H9 (cell line): Measurements from ENCODE around the gene SPSB2. TPM values are rescaled to one million over a fixed set of nuclear protein-coding genes. Genes with fewer than 3 reads are reported as not detected.
"Not testable (repeated sequence)": the region's sequence is repeated elsewhere in the genome, so short reads cannot be mapped to it uniquely, and the experiment has no call there.

Experiments used
- DNase-seq: peaks from one replicate; pipeline ENCODE4 v3.0.0-alpha.2; 2017
- H2AFZ ChIP-seq: one replicate; pipeline ENCODE4 v1.6.1; 2013; ENCODE audit warnings: mild to moderate bottlenecking, low read length, control low read depth, moderate library complexity
- H2AK5ac ChIP-seq: 2 replicates; pipeline ENCODE4 v1.6.1; 2013; ENCODE audit warnings: low read length, control low read depth, mixed read lengths; ENCODE audit not compliant: insufficient read length
- H2BK120ac ChIP-seq: one replicate; pipeline ENCODE4 v1.6.1; 2013; ENCODE audit warnings: low read depth, mild to moderate bottlenecking, low read length, control low read depth, inconsistent platforms; ENCODE audit not compliant: poor library complexity, severe bottlenecking
- H2BK12ac ChIP-seq: 2 replicates; pipeline ENCODE4 v1.6.1; 2013; ENCODE audit warnings: low read length, control low read depth, mixed read lengths, low read depth; ENCODE audit not compliant: insufficient read length
- H2BK15ac ChIP-seq: 2 replicates; pipeline ENCODE4 v1.6.1; 2013; ENCODE audit warnings: low read depth, low read length, control low read depth
- H2BK20ac ChIP-seq: one replicate; pipeline ENCODE4 v1.6.1; 2013; ENCODE audit warnings: low read depth, mild to moderate bottlenecking, low read length, control low read depth, inconsistent platforms; ENCODE audit not compliant: poor library complexity, severe bottlenecking
- H2BK5ac ChIP-seq: 2 replicates; pipeline ENCODE4 v1.6.1; 2013; ENCODE audit warnings: low read length, control low read depth, mixed read lengths; ENCODE audit not compliant: insufficient read length
- H3K14ac ChIP-seq: 2 replicates; pipeline ENCODE4 v1.6.1; 2013; ENCODE audit warnings: low read length, control low read depth; ENCODE audit not compliant: insufficient read depth
- H3K18ac ChIP-seq: 2 replicates; pipeline ENCODE4 v1.6.1; 2013; ENCODE audit warnings: low read depth, mild to moderate bottlenecking, mixed read lengths, low read length, control low read depth; ENCODE audit not compliant: insufficient read length
- H3K23ac ChIP-seq: 2 replicates; pipeline ENCODE4 v1.6.1; 2013; ENCODE audit warnings: low read length, control low read depth, mixed read lengths, low read depth; ENCODE audit not compliant: insufficient read length
- H3K23me2 ChIP-seq: 2 replicates; pipeline ENCODE4 v1.6.1; 2013; ENCODE audit warnings: low read depth, mild to moderate bottlenecking, mixed read lengths, low read length, control low read depth; ENCODE audit not compliant: insufficient read length, poor library complexity, severe bottlenecking
- H3K27ac ChIP-seq: 2 replicates; pipeline ENCODE4 v1.5.1; 2013; ENCODE audit warnings: low read length, control low read depth, mixed read lengths, low read depth; ENCODE audit not compliant: insufficient read length
- H3K27me3 ChIP-seq: 2 replicates; pipeline ENCODE4 v1.6.1; 2013; ENCODE audit warnings: low read length, control low read depth, inconsistent platforms; ENCODE audit not compliant: insufficient read depth
- H3K4ac ChIP-seq: 2 replicates; pipeline ENCODE4 v1.6.1; 2013; ENCODE audit warnings: low read depth, mild to moderate bottlenecking, control low read depth, inconsistent platforms, low read length, moderate library complexity
- H3K4me1 ChIP-seq: 2 replicates; pipeline ENCODE4 v1.6.1; 2013; ENCODE audit warnings: low read length, control low read depth, inconsistent platforms; ENCODE audit not compliant: insufficient read depth
- H3K4me2 ChIP-seq: 2 replicates; pipeline ENCODE4 v1.6.1; 2013; ENCODE audit warnings: low read length, control low read depth, mixed read lengths; ENCODE audit not compliant: insufficient read length, insufficient read depth
- H3K56ac ChIP-seq: 2 replicates; pipeline ENCODE4 v1.6.1; 2013; ENCODE audit warnings: low read depth, mild to moderate bottlenecking, mixed read lengths, low read length, control low read depth; ENCODE audit not compliant: insufficient read length
- H3K79me1 ChIP-seq: 2 replicates; pipeline ENCODE4 v1.6.1; 2013; ENCODE audit warnings: low read depth, mild to moderate bottlenecking, moderate library complexity, low read length, control low read depth, inconsistent platforms; ENCODE audit not compliant: insufficient read depth, poor library complexity, severe bottlenecking
- H3K79me2 ChIP-seq: 2 replicates; pipeline ENCODE4 v1.6.1; 2013; ENCODE audit warnings: low read length, control low read depth, inconsistent platforms; ENCODE audit not compliant: insufficient read depth
- H3K9ac ChIP-seq: 2 replicates; pipeline ENCODE4 v1.6.1; 2013; ENCODE audit warnings: low read length, control low read depth, mixed read lengths; ENCODE audit not compliant: insufficient read length; ENCODE audit errors: extremely low read depth
- H3K9me3 ChIP-seq: one replicate; pipeline ENCODE4 v1.6.1; 2013; ENCODE audit warnings: low read depth, low read length, inconsistent platforms; ENCODE audit not compliant: control insufficient read depth
- H3T11ph ChIP-seq: one replicate; pipeline ENCODE4 v1.6.1; 2013; ENCODE audit warnings: mild to moderate bottlenecking, low read length, control low read depth, inconsistent platforms
- H4K20me1 ChIP-seq: one replicate; pipeline ENCODE4 v1.6.1; 2013; ENCODE audit not compliant: control insufficient read depth, insufficient read length, insufficient read depth
- H4K5ac ChIP-seq: 2 replicates; pipeline ENCODE4 v1.6.1; 2013; ENCODE audit warnings: low read depth, mild to moderate bottlenecking, mixed read lengths, low read length, control low read depth; ENCODE audit not compliant: insufficient read length
- H4K8ac ChIP-seq: replicated peaks from 2 replicates; pipeline ENCODE4 v1.6.1; 2013; ENCODE audit warnings: low read length, control low read depth, mixed read lengths, low read depth; ENCODE audit not compliant: insufficient read length
- H4K91ac ChIP-seq: 2 replicates; pipeline ENCODE4 v1.6.1; 2013; ENCODE audit warnings: low read depth, mild to moderate bottlenecking, moderate library complexity, mixed read lengths, low read length, control low read depth; ENCODE audit not compliant: insufficient read length
- H3K27ac Mint-ChIP-seq, 3 experiments: 2 replicates in 2 of 3; 3 replicates in 1 of 3; pipeline ENCODE4 v1.8.0; 2020 to 2021; ENCODE audit warnings: mixed read lengths in 3 of 3, mild to moderate bottlenecking in 1 of 3, moderate library complexity in 1 of 3
- H3K27me3 Mint-ChIP-seq: 2 replicates; pipeline ENCODE4 v1.8.0; 2021; ENCODE audit warnings: low read depth, mild to moderate bottlenecking, moderate library complexity, mixed read lengths
- H3K36me3 Mint-ChIP-seq, 3 experiments: 2 replicates in 2 of 3; 3 replicates in 1 of 3; pipeline ENCODE4 v1.8.0; 2020 to 2021; ENCODE audit warnings: low read depth in 3 of 3, mixed read lengths in 3 of 3; ENCODE audit not compliant: insufficient read depth in 1 of 3
- H3K4me1 Mint-ChIP-seq, 2 experiments: 2 replicates each; pipeline ENCODE4 v1.8.0; 2020; ENCODE audit warnings: mixed read lengths in 2 of 2
- H3K4me3 Mint-ChIP-seq, 2 experiments: 2 replicates in 1 of 2; 3 replicates in 1 of 2; pipeline ENCODE4 v1.8.0; 2020 to 2021; ENCODE audit warnings: mild to moderate bottlenecking in 2 of 2, mixed read lengths in 2 of 2, moderate library complexity in 1 of 2
- H3K9me3 Mint-ChIP-seq, 2 experiments: 2 replicates in 1 of 2; 3 replicates in 1 of 2; pipeline ENCODE4 v1.8.0; 2020; ENCODE audit warnings: mild to moderate bottlenecking in 2 of 2, mixed read lengths in 2 of 2, moderate library complexity in 1 of 2
- CTCF ChIP-seq: fragments of 200-600 bp; sonication (generic); conservative IDR thresholded peaks from 3 replicates; pipeline ENCODE4 v1.8.0; 2021; ENCODE audit warnings: antibody characterized with exemption, mild to moderate bottlenecking
- WGBS: extraction: QIAGEN DNeasy Blood & Tissue Kit; methylation state at CpG from one replicate; pipeline ENCODE4 v1.1.7; 2013; ENCODE audit warnings: missing lambda C conversion rate, low lambda C conversion rate, mixed read lengths; ENCODE audit not compliant: insufficient read length; ENCODE audit errors: extremely low coverage; 5-methylcytosine and 5-hydroxymethylcytosine counted together
- total RNA-seq: library from RNA; stranded (reverse); gene quantifications from 2 replicates; pipeline ENCODE4 v1.2.1, GENCODE V29; 2021

The SPSB2 gene
- total RNA-seq, 1 experiment from 2014 or later: 13.7 TPM

GRCh38 chr12:6866163-6866919 lies 6.8 kb downstream of the SPSB2 start:
- Mint-ChIP-seq H3K9me3 (no peaks in the 10 kb centered on the region; a peak in 1 of 5 replicates), H3K36me3 (peaks cover 51 to 79% (median 73%) of the 10 kb centered on the region in 3 experiments), H3K27me3 (no peaks in the 10 kb centered on the region), H3K4me1 (peaks cover 41 to 47% of the 10 kb centered on the region in 2 experiments), H3K27ac (peak overlapping the region in 2 of 3 experiments; percentile 32 to 52; a peak in 4 of 7 replicates), H3K4me3 (peak overlapping the region; percentile 93 to 95)
- Histone ChIP-seq H3T11ph (no peak overlapping the region), H3K23me2 (peaks cover 9% of the 10 kb centered on the region), H2BK120ac (no peak overlapping the region), H2BK15ac (no peak overlapping the region), H2AFZ (no peak overlapping the region), H2BK5ac (no peak overlapping the region), H4K8ac (no peak overlapping the region), H3K18ac (no peak overlapping the region), H3K4me2 (peak overlapping the region; percentile 94), H3K79me1 (no peaks in the 10 kb centered on the region), H3K4ac (no peak overlapping the region), H3K23ac (no peak overlapping the region), H2BK12ac (no peak overlapping the region), H4K20me1 (no peaks in the 10 kb centered on the region), H2AK5ac (no peak overlapping the region), H3K14ac (no peak overlapping the region), H2BK20ac (no peak overlapping the region), H3K9ac (no peak overlapping the region), H3K9me3 (no peaks in the 10 kb centered on the region), H3K4me1 (no peaks in the 10 kb centered on the region; the same call in 1 of the 2 replicates), H3K56ac (no peak overlapping the region), H4K5ac (no peak overlapping the region), H3K27me3 (no peaks in the 10 kb centered on the region), H4K91ac (no peak overlapping the region), H3K27ac (no peak overlapping the region), H3K79me2 (peaks cover 5% of the 10 kb centered on the region; the same call in 1 of the 2 replicates)
- no peak for TF ChIP-seq CTCF
- DNase-seq: peak; percentile 72
- no CpG with 5 or more reads among the region's 19 CpGs for WGBS

GRCh38 chr12:6865307-6865706 lies 7.8 kb downstream of the SPSB2 start:
- not testable (repeated sequence) for H4K91ac ChIP-seq, H3K27me3 Mint-ChIP-seq, H2BK5ac ChIP-seq, H3K79me2 ChIP-seq, H4K20me1 ChIP-seq, H3K27ac Mint-ChIP-seq, H3T11ph ChIP-seq, H4K8ac ChIP-seq, H3K56ac ChIP-seq, H3K9me3 ChIP-seq, H3K4ac ChIP-seq, H2BK15ac ChIP-seq, H3K23me2 ChIP-seq, DNase-seq, H3K27ac ChIP-seq, H2AK5ac ChIP-seq, H3K14ac ChIP-seq, H3K4me1 ChIP-seq, H3K79me1 ChIP-seq, H2BK20ac ChIP-seq, H2AFZ ChIP-seq, H3K27me3 ChIP-seq, H3K9ac ChIP-seq, H3K9me3 Mint-ChIP-seq, H3K23ac ChIP-seq, H4K5ac ChIP-seq, H3K4me2 ChIP-seq, H3K18ac ChIP-seq, H2BK120ac ChIP-seq, H2BK12ac ChIP-seq
- no CpG with 5 or more reads among the region's 5 CpGs for WGBS
- Mint-ChIP-seq H3K4me3 (peak overlapping the region in 1 of 2 experiments; percentile 58; a peak in 2 of 5 replicates), H3K36me3 (peaks cover 56 to 79% (median 74%) of the 10 kb centered on the region in 3 experiments), H3K4me1 (peaks cover 31 to 36% of the 10 kb centered on the region in 2 experiments)
